Colonic mucosa (tissue), 4 donors: ENCODE results near the gene MPL. TPM values are rescaled to one million over a fixed set of nuclear protein-coding genes. Genes with fewer than 3 reads are reported as not detected.

ENCODE experiments used
- DNase-seq: peaks from one replicate; pipeline ENCODE4 v3.0.0-alpha.2; 2020
- H3K27ac ChIP-seq: fragments of 200-600 bp; one replicate; pipeline ENCODE4 v1.8.0; 2021
- H3K27me3 ChIP-seq: fragments of 200-600 bp; one replicate; pipeline ENCODE4 v1.8.0; 2021
- H3K36me3 ChIP-seq: fragments of 200-600 bp; one replicate; pipeline ENCODE4 v1.8.0; 2021
- H3K4me1 ChIP-seq: fragments of 200-600 bp; one replicate; pipeline ENCODE4 v1.8.0; 2021; ENCODE audit warnings: mild to moderate bottlenecking
- H3K4me3 ChIP-seq: fragments of 200-600 bp; one replicate; pipeline ENCODE4 v1.8.0; 2021
- H3K9ac ChIP-seq, 2 donors: one replicate each; pipeline ENCODE4 v1.7.0; 2013; ENCODE audit warnings: control low read depth in 2 of 2, low read depth in 2 of 2, low read length in 2 of 2
- H3K9me3 ChIP-seq: fragments of 200-600 bp; one replicate; pipeline ENCODE4 v1.8.0; 2021
- CTCF ChIP-seq: fragments of 200-600 bp; IDR thresholded peaks from one replicate; pipeline ENCODE4 v1.8.0; 2022; ENCODE audit warnings: antibody characterized with exemption, mild to moderate bottlenecking
- intact Hi-C: fragments of 100-400 bp; cut with DNase I; formaldehyde crosslinking; loops from one replicate; pipeline ENCODE4 v1.14.1; 2022
- total RNA-seq, 2 donors: library from RNA; stranded (reverse); fragmentation: NEBNext Ultra II Directional in 1 of 2; extraction: Animal tissue kit (Norgen Biotek cat#: 25700) in 1 of 2; gene quantifications; one replicate each; pipeline ENCODE4 v1.2.1, GENCODE V29; 2021
- donor health status: healthy.
- donor health status: DM: no; HTN: no; CAD: no.
- donor health status: DM: no; HTN: no; CAD: no.

MPL gene
- total RNA-seq, 2 donors from 2014 or later, result 0.12 TPM; not detected in 1

- intact Hi-C loops, result no loop called here
- no peak overlapping the region for H3K27ac ChIP-seq
- H3K9me3 ChIP-seq, result no peaks in the 10 kb centered on the region
- H3K36me3 ChIP-seq, result no peaks in the 10 kb centered on the region
- H3K27me3 ChIP-seq, result no peaks in the 10 kb centered on the region
- DNase-seq, result no peak
- H3K4me1 ChIP-seq, result no peaks in the 10 kb centered on the region
- H3K9ac ChIP-seq, result no peak overlapping the region
- TF ChIP-seq CTCF, result no peak
- no peak overlapping the region for H3K4me3 ChIP-seq
Observed at GRCh38 chr1:43316738-43317520, 20.7 kb upstream of the MPL start.

GRCh38 chr1:43317817-43318471, 19.7 kb upstream of the MPL start:
- no peak for DNase-seq
- Histone ChIP-seq H3K27ac (no peak overlapping the region), H3K4me3 (no peak overlapping the region), H3K9ac (no peak overlapping the region), H3K27me3 (no peaks in the 10 kb centered on the region), H3K4me1 (no peaks in the 10 kb centered on the region), H3K36me3 (no peaks in the 10 kb centered on the region), H3K9me3 (no peaks in the 10 kb centered on the region)
- intact Hi-C loops, result no loop called here
- no peak for TF ChIP-seq CTCF

- H3K9ac ChIP-seq, result no peak overlapping the region
- DNase-seq, result no peak
- H3K9me3 ChIP-seq, result no peaks in the 10 kb centered on the region
- H3K4me1 ChIP-seq, result no peaks in the 10 kb centered on the region
- no peak overlapping the region for H3K4me3 ChIP-seq
- no peak overlapping the region for H3K27ac ChIP-seq
- no peaks in the 10 kb centered on the region for H3K36me3 ChIP-seq
- no peak for TF ChIP-seq CTCF
- intact Hi-C loops, result no loop called here
- no peaks in the 10 kb centered on the region for H3K27me3 ChIP-seq
Observed at GRCh38 chr1:43318831-43319230, 18.8 kb upstream of the MPL start.

- Histone ChIP-seq H3K4me3 (no peak overlapping the region), H3K4me1 (no peaks in the 10 kb centered on the region), H3K36me3 (no peaks in the 10 kb centered on the region), H3K9me3 (no peaks in the 10 kb centered on the region), H3K27ac (no peak overlapping the region), H3K9ac (no peak overlapping the region), H3K27me3 (no peaks in the 10 kb centered on the region)
- no peak for DNase-seq
- TF ChIP-seq CTCF, result no peak
- intact Hi-C loops, result no loop called here
Observed at GRCh38 chr1:43319288-43319687, 18.3 kb upstream of the MPL start.

GRCh38 chr1:43319766-43320165, 17.9 kb upstream of the MPL start:
- intact Hi-C loops, result no loop called here
- H3K9ac ChIP-seq, result no peak overlapping the region
- no peaks in the 10 kb centered on the region for H3K27me3 ChIP-seq
- H3K36me3 ChIP-seq, result no peaks in the 10 kb centered on the region
- H3K9me3 ChIP-seq, result no peaks in the 10 kb centered on the region
- TF ChIP-seq CTCF, result no peak
- DNase-seq, result no peak
- H3K4me3 ChIP-seq, result no peak overlapping the region
- no peaks in the 10 kb centered on the region for H3K4me1 ChIP-seq
- H3K27ac ChIP-seq, result no peak overlapping the region
